ENCODE data around the gene ADAMTSL1.

DNA sequence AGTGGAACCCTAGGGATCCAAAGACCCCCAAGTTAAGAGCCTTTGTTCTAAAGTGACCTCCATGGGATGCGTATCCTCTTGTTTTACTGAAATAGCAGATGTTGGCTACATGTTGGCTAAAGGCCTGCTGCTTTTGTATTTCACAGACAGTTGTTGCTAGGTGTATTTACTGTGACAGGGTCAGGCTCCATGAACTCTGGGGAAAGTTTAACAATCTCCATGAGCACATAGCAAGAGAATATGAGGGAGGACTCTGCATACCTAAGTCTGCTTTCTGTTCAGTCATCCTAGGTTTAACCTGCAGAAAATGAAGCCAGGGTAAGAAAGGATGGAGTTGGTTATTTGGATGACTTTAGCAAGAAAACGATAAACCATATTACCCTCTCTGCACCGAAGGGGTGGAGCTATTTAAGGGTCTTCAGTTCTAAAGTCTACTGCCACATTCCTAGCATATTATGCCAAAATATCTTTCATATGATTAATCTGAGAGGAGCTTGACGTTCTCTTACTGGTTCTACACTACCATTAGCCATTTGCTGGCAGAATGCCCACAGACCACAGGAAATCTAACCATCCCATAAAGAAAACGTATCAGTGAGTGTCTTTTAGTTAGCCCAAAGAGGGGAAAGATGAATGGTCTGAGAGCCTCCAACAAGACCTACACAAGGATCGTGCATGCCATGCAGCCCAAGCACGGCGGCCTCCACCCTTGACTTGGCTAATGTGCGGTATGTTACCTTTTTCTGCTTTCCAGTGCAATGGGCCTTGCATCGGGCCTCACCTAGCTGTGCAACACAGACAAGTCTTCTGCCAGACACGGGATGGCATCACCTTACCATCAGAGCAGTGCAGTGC, 431.3 kb downstream of the ADAMTSL1 start:
- no peak for TF ChIP-seq ESRRA (CRISPR knock-in tag; IDR thresholded peaks at IDR 0.05; ENCODE audit: borderline replicate concordance)
- TF ChIP-seq, protein P1, sequence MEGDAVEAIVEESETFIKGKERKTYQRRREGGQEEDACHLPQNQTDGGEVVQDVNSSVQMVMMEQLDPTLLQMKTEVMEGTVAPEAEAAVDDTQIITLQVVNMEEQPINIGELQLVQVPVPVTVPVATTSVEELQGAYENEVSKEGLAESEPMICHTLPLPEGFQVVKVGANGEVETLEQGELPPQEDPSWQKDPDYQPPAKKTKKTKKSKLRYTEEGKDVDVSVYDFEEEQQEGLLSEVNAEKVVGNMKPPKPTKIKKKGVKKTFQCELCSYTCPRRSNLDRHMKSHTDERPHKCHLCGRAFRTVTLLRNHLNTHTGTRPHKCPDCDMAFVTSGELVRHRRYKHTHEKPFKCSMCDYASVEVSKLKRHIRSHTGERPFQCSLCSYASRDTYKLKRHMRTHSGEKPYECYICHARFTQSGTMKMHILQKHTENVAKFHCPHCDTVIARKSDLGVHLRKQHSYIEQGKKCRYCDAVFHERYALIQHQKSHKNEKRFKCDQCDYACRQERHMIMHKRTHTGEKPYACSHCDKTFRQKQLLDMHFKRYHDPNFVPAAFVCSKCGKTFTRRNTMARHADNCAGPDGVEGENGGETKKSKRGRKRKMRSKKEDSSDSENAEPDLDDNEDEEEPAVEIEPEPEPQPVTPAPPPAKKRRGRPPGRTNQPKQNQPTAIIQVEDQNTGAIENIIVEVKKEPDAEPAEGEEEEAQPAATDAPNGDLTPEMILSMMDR (IDR thresholded peaks at IDR 0.05): no peak
- no peak for TF ChIP-seq FOXJ3 (CRISPR knock-in tag; IDR thresholded peaks at IDR 0.05; ENCODE audit: borderline replicate concordance)
- TF ChIP-seq ELF4 (CRISPR knock-in tag; IDR thresholded peaks at IDR 0.05; ENCODE audit: low read depth): no peak
- TF ChIP-seq RORB (CRISPR knock-in tag; IDR thresholded peaks at IDR 0.05): no peak
- TF ChIP-seq, protein P2, sequence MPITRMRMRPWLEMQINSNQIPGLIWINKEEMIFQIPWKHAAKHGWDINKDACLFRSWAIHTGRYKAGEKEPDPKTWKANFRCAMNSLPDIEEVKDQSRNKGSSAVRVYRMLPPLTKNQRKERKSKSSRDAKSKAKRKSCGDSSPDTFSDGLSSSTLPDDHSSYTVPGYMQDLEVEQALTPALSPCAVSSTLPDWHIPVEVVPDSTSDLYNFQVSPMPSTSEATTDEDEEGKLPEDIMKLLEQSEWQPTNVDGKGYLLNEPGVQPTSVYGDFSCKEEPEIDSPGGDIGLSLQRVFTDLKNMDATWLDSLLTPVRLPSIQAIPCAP (CRISPR knock-in tag; IDR thresholded peaks at IDR 0.05): no peak
- TF ChIP-seq, protein P3, sequence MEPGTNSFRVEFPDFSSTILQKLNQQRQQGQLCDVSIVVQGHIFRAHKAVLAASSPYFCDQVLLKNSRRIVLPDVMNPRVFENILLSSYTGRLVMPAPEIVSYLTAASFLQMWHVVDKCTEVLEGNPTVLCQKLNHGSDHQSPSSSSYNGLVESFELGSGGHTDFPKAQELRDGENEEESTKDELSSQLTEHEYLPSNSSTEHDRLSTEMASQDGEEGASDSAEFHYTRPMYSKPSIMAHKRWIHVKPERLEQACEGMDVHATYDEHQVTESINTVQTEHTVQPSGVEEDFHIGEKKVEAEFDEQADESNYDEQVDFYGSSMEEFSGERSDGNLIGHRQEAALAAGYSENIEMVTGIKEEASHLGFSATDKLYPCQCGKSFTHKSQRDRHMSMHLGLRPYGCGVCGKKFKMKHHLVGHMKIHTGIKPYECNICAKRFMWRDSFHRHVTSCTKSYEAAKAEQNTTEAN (CRISPR knock-in tag; IDR thresholded peaks at IDR 0.05): no peak
- no peak for TF ChIP-seq ZNF232 (CRISPR knock-in tag; IDR thresholded peaks at IDR 0.05)
- no peak for TF ChIP-seq CREM (CRISPR knock-in tag; IDR thresholded peaks at IDR 0.05)
- TF ChIP-seq NR2C2 (CRISPR knock-in tag; IDR thresholded peaks at IDR 0.05): no peak
- TF ChIP-seq, protein P4, sequence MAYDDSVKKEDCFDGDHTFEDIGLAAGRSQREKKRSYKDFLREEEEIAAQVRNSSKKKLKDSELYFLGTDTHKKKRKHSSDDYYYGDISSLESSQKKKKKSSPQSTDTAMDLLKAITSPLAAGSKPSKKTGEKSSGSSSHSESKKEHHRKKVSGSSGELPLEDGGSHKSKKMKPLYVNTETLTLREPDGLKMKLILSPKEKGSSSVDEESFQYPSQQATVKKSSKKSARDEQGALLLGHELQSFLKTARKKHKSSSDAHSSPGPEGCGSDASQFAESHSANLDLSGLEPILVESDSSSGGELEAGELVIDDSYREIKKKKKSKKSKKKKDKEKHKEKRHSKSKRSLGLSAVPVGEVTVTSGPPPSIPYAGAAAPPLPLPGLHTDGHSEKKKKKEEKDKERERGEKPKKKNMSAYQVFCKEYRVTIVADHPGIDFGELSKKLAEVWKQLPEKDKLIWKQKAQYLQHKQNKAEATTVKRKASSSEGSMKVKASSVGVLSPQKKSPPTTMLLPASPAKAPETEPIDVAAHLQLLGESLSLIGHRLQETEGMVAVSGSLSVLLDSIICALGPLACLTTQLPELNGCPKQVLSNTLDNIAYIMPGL (CRISPR knock-in tag; IDR thresholded peaks at IDR 0.05): no peak
